Mesenchymal stem cell (in vitro differentiated cells and primary cell): Measurements from ENCODE around the gene TBC1D21.

Experiments
- DNase-seq: peaks from one replicate; pipeline ENCODE4 v3.0.0-alpha.2; 2013
- H2AFZ ChIP-seq: one replicate; pipeline ENCODE4 v1.6.1; 2013; ENCODE audit warnings: low read depth, mild to moderate bottlenecking, control low read depth, inconsistent platforms, low read length, moderate library complexity
- H2AK5ac ChIP-seq: 2 replicates; pipeline ENCODE4 v1.6.1; 2013; ENCODE audit warnings: low read length, moderate library complexity, mild to moderate bottlenecking, inconsistent platforms; ENCODE audit not compliant: severe bottlenecking
- H2BK120ac ChIP-seq: one replicate; pipeline ENCODE4 v1.6.1; 2013; ENCODE audit warnings: low read depth, mild to moderate bottlenecking, inconsistent platforms, low read length, moderate library complexity
- H2BK12ac ChIP-seq, 2 experiments: one replicate each; pipeline ENCODE4 v1.6.1; 2013; ENCODE audit warnings: inconsistent platforms in 2 of 2, low read length in 2 of 2, mild to moderate bottlenecking in 2 of 2, moderate library complexity in 2 of 2, control low read depth in 1 of 2
- H2BK15ac ChIP-seq: one replicate; pipeline ENCODE4 v1.6.1; 2013; ENCODE audit warnings: mild to moderate bottlenecking, low read depth, inconsistent platforms; ENCODE audit not compliant: poor library complexity, severe bottlenecking
- H2BK5ac ChIP-seq: 2 replicates; pipeline ENCODE4 v1.6.1; 2013; ENCODE audit warnings: low read depth, mild to moderate bottlenecking, low read length, control low read depth, inconsistent platforms; ENCODE audit not compliant: poor library complexity, severe bottlenecking
- H3K14ac ChIP-seq, 2 experiments: one replicate each; pipeline ENCODE4 v1.6.1; 2013; ENCODE audit warnings: inconsistent platforms in 2 of 2, low read length in 2 of 2, control low read depth in 1 of 2, mild to moderate bottlenecking in 1 of 2, moderate library complexity in 1 of 2
- H3K18ac ChIP-seq, 2 experiments: one replicate each; pipeline ENCODE4 v1.6.1; 2013; ENCODE audit warnings: inconsistent platforms in 2 of 2, low read length in 2 of 2, control low read depth in 1 of 2, low read depth in 1 of 2, mild to moderate bottlenecking in 1 of 2
- H3K23ac ChIP-seq, 2 experiments: one replicate each; pipeline ENCODE4 v1.6.1; 2013; ENCODE audit warnings: inconsistent platforms in 2 of 2, low read length in 2 of 2, mild to moderate bottlenecking in 2 of 2, moderate library complexity in 2 of 2, control low read depth in 1 of 2
- H3K27ac ChIP-seq: 2 replicates; pipeline ENCODE4 v1.5.1; 2013; ENCODE audit warnings: mild to moderate bottlenecking, moderate library complexity, low read length, control low read depth, inconsistent platforms; ENCODE audit not compliant: poor library complexity, severe bottlenecking
- H3K27me3 ChIP-seq, 2 experiments: 2 replicates each; pipeline versions ENCODE4 v1.6.1 to v1.7.0; 2013; ENCODE audit warnings: low read length in 2 of 2, mild to moderate bottlenecking in 2 of 2, moderate library complexity in 2 of 2, control low read depth in 1 of 2, inconsistent platforms in 1 of 2; ENCODE audit not compliant: control insufficient read depth in 1 of 2, insufficient read depth in 1 of 2
- H3K36me3 ChIP-seq, 2 experiments: 2 replicates each; pipeline versions ENCODE4 v1.6.1 to v1.7.0; 2013; ENCODE audit warnings: low read length in 2 of 2, control low read depth in 1 of 2, inconsistent platforms in 1 of 2, low read depth in 1 of 2, mild to moderate bottlenecking in 1 of 2; ENCODE audit not compliant: insufficient read depth in 2 of 2, control insufficient read depth in 1 of 2
- H3K4ac ChIP-seq, 2 experiments: one replicate each; pipeline ENCODE4 v1.6.1; 2013; ENCODE audit warnings: inconsistent platforms in 2 of 2, low read length in 2 of 2, mild to moderate bottlenecking in 2 of 2, moderate library complexity in 2 of 2, control low read depth in 1 of 2, low read depth in 1 of 2
- H3K4me1 ChIP-seq: 2 replicates; pipeline ENCODE4 v1.6.1; 2013; ENCODE audit warnings: low read depth, low read length, control low read depth; ENCODE audit not compliant: control insufficient read depth, insufficient read depth
- H3K4me2 ChIP-seq: 2 replicates; pipeline ENCODE4 v1.6.1; 2013; ENCODE audit warnings: low read length, mild to moderate bottlenecking, inconsistent platforms; ENCODE audit not compliant: poor library complexity, severe bottlenecking
- H3K4me3 ChIP-seq, 2 experiments: 2 replicates each; pipeline versions ENCODE4 v1.5.1 to v1.7.0; 2013; ENCODE audit warnings: low read length in 2 of 2, mild to moderate bottlenecking in 2 of 2, control low read depth in 1 of 2, low read depth in 1 of 2; ENCODE audit not compliant: insufficient read depth in 1 of 2
- H3K79me1 ChIP-seq: replicated peaks from 2 replicates; pipeline ENCODE4 v1.6.1; 2013; ENCODE audit warnings: mild to moderate bottlenecking, control low read depth, low read length, inconsistent platforms; ENCODE audit not compliant: poor library complexity, severe bottlenecking
- H3K9ac ChIP-seq: 2 replicates; pipeline ENCODE4 v1.7.0; 2013; ENCODE audit warnings: mild to moderate bottlenecking, low read length, moderate library complexity
- H3K9me3 ChIP-seq: 2 replicates; pipeline ENCODE4 v1.7.0; 2013; ENCODE audit warnings: mild to moderate bottlenecking, low read length; ENCODE audit not compliant: control insufficient read depth
- H4K8ac ChIP-seq: one replicate; pipeline ENCODE4 v1.6.1; 2013; ENCODE audit warnings: inconsistent platforms, mild to moderate bottlenecking, low read length, moderate library complexity
- H4K91ac ChIP-seq: one replicate; pipeline ENCODE4 v1.6.1; 2013; ENCODE audit warnings: mild to moderate bottlenecking, low read length, inconsistent platforms
- WGBS: methylation state at CpG from one replicate; pipeline ENCODE4 v1.1.7; 2013; ENCODE audit warnings: mixed read lengths; 5-methylcytosine and 5-hydroxymethylcytosine counted together

Gene TBC1D21

GRCh38 chr15:73899197-73900094 lies 26.1 kb downstream of the TBC1D21 start:
- H3K9ac ChIP-seq, result no peak overlapping the region
- peaks cover 5 to 8% of the 10 kb centered on the region in 2 experiments for H3K27me3 ChIP-seq
- H2BK120ac ChIP-seq, result no peak overlapping the region
- no peak for DNase-seq
- H2BK12ac ChIP-seq, result no peak overlapping the region
- H3K4me1 ChIP-seq, result peaks cover 28% of the 10 kb centered on the region
- H3K9me3 ChIP-seq, result no peaks in the 10 kb centered on the region
- no peak overlapping the region for H3K27ac ChIP-seq
- no peak overlapping the region for H4K8ac ChIP-seq
- H2BK5ac ChIP-seq, result no peak overlapping the region
- H2AFZ ChIP-seq, result no peak overlapping the region
- H2BK15ac ChIP-seq, result no peak overlapping the region
- H3K4me3 ChIP-seq, result no peak overlapping the region
- H3K36me3 ChIP-seq, result no peaks in the 10 kb centered on the region
- H2AK5ac ChIP-seq, result no peak overlapping the region
- no peak overlapping the region for H3K14ac ChIP-seq
- 90% methylated on average over 15 of the region's 15 CpGs for WGBS
- H3K18ac ChIP-seq, result no peak overlapping the region
- H4K91ac ChIP-seq, result no peak overlapping the region
- no peak overlapping the region for H3K4ac ChIP-seq
- no peak overlapping the region for H3K23ac ChIP-seq
- H3K4me2 ChIP-seq, result no peak overlapping the region
- H3K79me1 ChIP-seq, result no peaks in the 10 kb centered on the region

GRCh38 chr15:73900095-73900712 lies 26.8 kb downstream of the TBC1D21 start:
- no peak overlapping the region for H2BK120ac ChIP-seq
- H4K91ac ChIP-seq, result no peak overlapping the region
- no peak for DNase-seq
- H3K79me1 ChIP-seq, result no peaks in the 10 kb centered on the region
- no peak overlapping the region for H2BK5ac ChIP-seq
- H3K4me2 ChIP-seq, result no peak overlapping the region
- H3K18ac ChIP-seq, result no peak overlapping the region
- H3K9me3 ChIP-seq, result no peaks in the 10 kb centered on the region
- H4K8ac ChIP-seq, result no peak overlapping the region
- peaks cover 1 to 2% of the 10 kb centered on the region in 2 experiments for H3K27me3 ChIP-seq
- no peak overlapping the region for H3K9ac ChIP-seq
- no peak overlapping the region for H3K23ac ChIP-seq
- H2BK12ac ChIP-seq, result no peak overlapping the region
- no peak overlapping the region for H2BK15ac ChIP-seq
- H2AFZ ChIP-seq, result no peak overlapping the region
- H3K4me1 ChIP-seq, result peaks cover 28% of the 10 kb centered on the region
- no peak overlapping the region for H2AK5ac ChIP-seq
- no peaks in the 10 kb centered on the region for H3K36me3 ChIP-seq
- no peak overlapping the region for H3K14ac ChIP-seq
- no peak overlapping the region for H3K4ac ChIP-seq
- H3K4me3 ChIP-seq, result no peak overlapping the region
- H3K27ac ChIP-seq, result no peak overlapping the region
- WGBS, result 91% methylated on average over 9 of the region's 10 CpGs

- Histone ChIP-seq H3K27ac (no peak overlapping the region), H2AK5ac (no peak overlapping the region), H4K91ac (no peak overlapping the region), H3K23ac (no peak overlapping the region), H3K4me3 (no peak overlapping the region), H2BK120ac (no peak overlapping the region), H3K18ac (no peak overlapping the region), H3K4me1 (peaks cover 28% of the 10 kb centered on the region), H4K8ac (no peak overlapping the region), H2BK5ac (no peak overlapping the region), H2BK15ac (no peak overlapping the region), H2BK12ac (no peak overlapping the region), H3K27me3 (no peaks in the 10 kb centered on the region), H3K9ac (no peak overlapping the region), H3K4me2 (no peak overlapping the region), H3K79me1 (no peaks in the 10 kb centered on the region), H3K9me3 (no peaks in the 10 kb centered on the region), H3K14ac (no peak overlapping the region), H3K36me3 (no peaks in the 10 kb centered on the region), H2AFZ (no peak overlapping the region), H3K4ac (no peak overlapping the region)
- DNase-seq, result no peak
- WGBS, result 97% methylated on average over 7 of the region's 7 CpGs
Observed at GRCh38 chr15:73901126-73901810, 27.9 kb downstream of the TBC1D21 start.
